Endothelial cell of umbilical vein (primary cell): ENCODE data around the gene SRGAP3. TPM values are rescaled to one million over a fixed set of nuclear protein-coding genes. Genes with fewer than 3 reads are reported as not detected.

ENCODE experiments used
- BruUV-seq: library from RNA; stranded (reverse); fragments of 400-500 nt; replicated peaks from 2 replicates; lab custom pipeline; 2021; lab: Mats Ljungman, UMichigan
- CTCF ChIA-PET: fragments of 300-600, 350-600 bp; sonication (Branson Sonifier 250); formaldehyde crosslinking; loops from one replicate; lab custom pipeline; 2021; ENCODE audit warnings: antibody characterized with exemption, inconsistent platforms; lab: Charles Lee
- POLR2A ChIA-PET: fragments of 300-600, 350-600 bp; sonication (Branson Sonifier 250); formaldehyde crosslinking; loops from one replicate; lab custom pipeline; 2021; ENCODE audit warnings: antibody characterized with exemption, inconsistent platforms; lab: Charles Lee
- DNase-seq: peaks from one replicate; pipeline ENCODE4 v3.0.0-alpha.2; 2011; ENCODE audit warnings: low read depth, low spot score
- FAIRE-seq: peaks from 2 replicates; lab custom pipeline; 2011; peaks lifted over from hg19 to GRCh38; lab: Jason Lieb, UNC
- H2AFZ ChIP-seq: 2 replicates; pipeline ENCODE4 v1.6.0; 2012; ENCODE audit warnings: low read depth, low read length, control low read depth, inconsistent platforms
- H3K27ac ChIP-seq: 2 replicates; pipeline ENCODE4 v1.5.1; 2011; ENCODE audit warnings: low read depth, mild to moderate bottlenecking, control low read depth, low read length, moderate library complexity; ENCODE audit not compliant: insufficient read depth
- H3K27me3 ChIP-seq, 2 experiments: 2 replicates each; pipeline versions ENCODE4 v1.6.0 to v1.6.1; 2011; ENCODE audit warnings: low read length in 2 of 2, mixed read lengths in 1 of 2; ENCODE audit not compliant: control insufficient read depth in 2 of 2, insufficient read depth in 2 of 2
- H3K36me3 ChIP-seq, 2 experiments: 2 replicates in 1 of 2; 3 replicates in 1 of 2; pipeline ENCODE4 v1.5.1; 2011; ENCODE audit warnings: low read length in 2 of 2, mild to moderate bottlenecking in 1 of 2, moderate library complexity in 1 of 2; ENCODE audit not compliant: control insufficient read depth in 2 of 2, insufficient read depth in 2 of 2; ENCODE audit errors: extremely low read depth in 1 of 2
- H3K4me1 ChIP-seq: 3 replicates; pipeline ENCODE4 v1.5.1; 2011; ENCODE audit warnings: mild to moderate bottlenecking, low read length; ENCODE audit not compliant: control insufficient read depth, insufficient read depth; ENCODE audit errors: extremely low read depth
- H3K4me2 ChIP-seq: 2 replicates; pipeline ENCODE4 v1.6.1; 2011; ENCODE audit warnings: low read length, control low read depth, mixed read lengths; ENCODE audit not compliant: insufficient read depth
- H3K4me3 ChIP-seq, 3 experiments: fragments of 200-600 bp in 1 of 3; sonication (generic), shearing (Covaris generic) in 1 of 3; replicated peaks in 1 of 3; 2 replicates each; pipeline ENCODE4 v1.5.1; 2011 to 2016; ENCODE audit warnings: control low read depth in 3 of 3, low read length in 3 of 3, mild to moderate bottlenecking in 2 of 3, inconsistent platforms in 1 of 3, low read depth in 1 of 3, moderate library complexity in 1 of 3; ENCODE audit not compliant: insufficient read depth in 1 of 3
- H3K79me2 ChIP-seq: 2 replicates; pipeline ENCODE4 v1.6.0; 2012; ENCODE audit warnings: low read length, inconsistent platforms; ENCODE audit not compliant: control insufficient read depth, insufficient read depth
- H3K9ac ChIP-seq: replicated peaks from 2 replicates; pipeline ENCODE3; 2011; ENCODE audit warnings: low read length, control low read depth; ENCODE audit not compliant: insufficient read depth; ENCODE audit errors: extremely low read depth
- H3K9me1 ChIP-seq: replicated peaks from 3 replicates; pipeline ENCODE4 v1.6.0; 2011; ENCODE audit warnings: mild to moderate bottlenecking, low read length; ENCODE audit not compliant: control insufficient read depth, insufficient read depth; ENCODE audit errors: extremely low read depth
- H3K9me3 ChIP-seq: replicated peaks from 2 replicates; pipeline ENCODE4 v1.5.1; 2012; ENCODE audit warnings: low read length, inconsistent platforms; ENCODE audit not compliant: control insufficient read depth, insufficient read depth
- H4K20me1 ChIP-seq: replicated peaks from 2 replicates; pipeline ENCODE3; 2011; ENCODE audit warnings: mild to moderate bottlenecking, low read length; ENCODE audit not compliant: control insufficient read depth, insufficient read depth; ENCODE audit errors: extremely low read depth
- CTCF ChIP-seq, 2 donors: IDR thresholded peaks; 1 replicate in 1 of 2; 2 replicates in 1 of 2; pipeline ENCODE4 v1.5.1; 2011; ENCODE audit warnings: low read length in 2 of 2, mild to moderate bottlenecking in 2 of 2, moderate library complexity in 2 of 2, control low read depth in 1 of 2, inconsistent platforms in 1 of 2, low read depth in 1 of 2; ENCODE audit not compliant: insufficient read depth in 1 of 2; ENCODE audit errors: extremely low read depth in 1 of 2
- EZH2 ChIP-seq: IDR thresholded peaks from 2 replicates; pipeline ENCODE4 v1.6.1; 2012; ENCODE audit warnings: borderline replicate concordance, low read depth, mild to moderate bottlenecking, moderate library complexity, low read length, inconsistent platforms; ENCODE audit not compliant: severe bottlenecking
- FOS ChIP-seq: IDR thresholded peaks from 2 replicates; pipeline ENCODE4 v1.6.1; 2011; ENCODE audit warnings: mild to moderate bottlenecking, low read length, moderate library complexity, borderline replicate concordance; ENCODE audit not compliant: insufficient read depth
- GATA2 ChIP-seq: IDR thresholded peaks from 2 replicates; pipeline ENCODE4 v1.7.0; 2011; ENCODE audit warnings: low read depth, mild to moderate bottlenecking, moderate library complexity, mixed read lengths, low read length; ENCODE audit not compliant: insufficient read length, insufficient read depth
- JUN ChIP-seq: IDR thresholded peaks from 2 replicates; pipeline ENCODE4 v1.6.1; 2011; ENCODE audit warnings: borderline replicate concordance, low read depth; ENCODE audit not compliant: insufficient read length, insufficient read depth
- MAX ChIP-seq: IDR thresholded peaks from 2 replicates; pipeline ENCODE4 v1.6.1; 2011; ENCODE audit not compliant: insufficient read depth, insufficient read length
- MYC ChIP-seq: IDR thresholded peaks from one replicate; pipeline ENCODE4 v1.6.1; 2011; ENCODE audit warnings: mild to moderate bottlenecking, low read depth, low read length
- POLR2A ChIP-seq: IDR thresholded peaks from 2 replicates; pipeline ENCODE4 v1.6.1; 2012; ENCODE audit warnings: low read depth, mild to moderate bottlenecking, control low read depth, low read length
- POLR2AphosphoS5 ChIP-seq: IDR thresholded peaks from 2 replicates; pipeline ENCODE4 v1.6.1; 2012; ENCODE audit warnings: low read depth, mild to moderate bottlenecking, control low read depth, low read length, moderate library complexity; ENCODE audit not compliant: insufficient read depth
- dilution Hi-C: fragments of 300-500 bp; cut with MboI; formaldehyde crosslinking; loops from one replicate; pipeline ENCODE4 v1.15.0; 2019; ENCODE audit warnings: low sequenced_read_pairs; ENCODE audit not compliant: extremely low pct_ligation_motif_present
- intact Hi-C: fragments of 100-400 bp; cut with micrococcal nuclease; formaldehyde crosslinking; loops from one replicate; pipeline ENCODE4 v1.10.0; 2022
- polyA plus RNA-seq, 4 experiments: library from polyadenylated mRNA; depleted of rRNA in 3 of 4; stranded (reverse) in 3 of 4; unstranded in 1 of 4; fragments of >200 nt; gene quantifications; 2 replicates each; pipeline versions ENCODE4 v1.2.1 to v1.2.3, GENCODE V29; 2011 to 2012; ENCODE audit warnings: missing spikeins in 1 of 4
- total RNA-seq: library from RNA; stranded (reverse); gene quantifications from 2 replicates; pipeline ENCODE4 v1.2.3, GENCODE V29; 2021

Gene SRGAP3
- total and polyA plus RNA-seq, 2 donors (not counting 3 experiments of a cell fraction or from before 2014, with no cell fraction given): 0.06 TPM; not detected in 1

GRCh38 chr3:8953313-8953712 is 296.1 kb downstream of the SRGAP3 start:
- Histone ChIP-seq H3K9me3 (no peaks in the 10 kb centered on the region), H3K4me1 (no peaks in the 10 kb centered on the region), H3K9ac (no peak overlapping the region), H2AFZ (no peak overlapping the region), H3K9me1 (no peaks in the 10 kb centered on the region), H3K36me3 (no peaks in the 10 kb centered on the region), H3K27ac (no peak overlapping the region), H3K27me3 (no peaks in the 10 kb centered on the region), H4K20me1 (no peaks in the 10 kb centered on the region), H3K4me2 (no peak overlapping the region), H3K4me3 (no peak overlapping the region), H3K79me2 (peaks cover 69% of the 10 kb centered on the region)
- TF ChIP-seq GATA2 (no peak), POLR2AphosphoS5 (no peak), EZH2 (no peak), CTCF (IDR thresholded peaks at IDR 0.05; ENCODE audit: extremely low read depth in 1 of 2, insufficient read depth in 1 of 2, low read depth in 1 of 2, low read length in 2 of 2) (no peak), POLR2A (no peak), MYC (no peak), MAX (no peak), FOS (no peak), JUN (no peak)
- FAIRE-seq (no peak), DNase-seq (no peak)
- ChIA-PET POLR2A (no interaction called here), CTCF (no interaction called here)
- BruUV-seq: no TSS peak
- dilution Hi-C loops (no loop called here), intact Hi-C loops (no loop called here)
